HL-60 (cell line): Measurements from ENCODE around the gene RCBTB1.

ENCODE experiments used
- CTCF ChIP-seq: IDR thresholded peaks from one replicate; pipeline ENCODE4 v1.5.1; 2011; ENCODE audit warnings: low read length, control low read depth, inconsistent platforms; ENCODE audit not compliant: insufficient read depth
- POLR2AphosphoS5 ChIP-seq: IDR thresholded peaks from 2 replicates; pipeline ENCODE4 v1.6.1; 2012; ENCODE audit warnings: low read depth

GRCh38 chr13:49604570-49604969 lies 19.2 kb upstream of the RCBTB1 start:
- no peak for TF ChIP-seq CTCF
- no peak for TF ChIP-seq POLR2AphosphoS5
